SK-N-SH treated with all-trans-retinoic acid at 6 μM for 48 hours (cell line): ENCODE results near the gene ADAMTS18.

Experiments used
- ATAC-seq: fragments of 200-7000 bp; cut with Tn5 transposase; 3 replicates; pipeline ENCODE4 v1.9.1; 2020; ENCODE audit warnings: mild to moderate bottlenecking, moderate library complexity
- ARNTL ChIP-seq: fragments of 450-650 bp; formaldehyde crosslinking; IDR thresholded peaks from 2 replicates; pipeline ENCODE4 v1.5.0; 2020; ENCODE audit warnings: low read depth, mild to moderate bottlenecking, moderate library complexity, borderline replicate concordance
- BACH2 ChIP-seq: fragments of 250-450 bp; sonication (Bioruptor Pico); IDR thresholded peaks from 2 replicates; pipeline ENCODE4 v1.9.0; 2021; ENCODE audit warnings: mild to moderate bottlenecking, borderline replicate concordance
- CREB5 ChIP-seq: fragments of 250-450 bp; sonication (Bioruptor Pico); IDR thresholded peaks from 2 replicates; pipeline ENCODE4 v1.5.1; 2020; ENCODE audit warnings: low read depth, mild to moderate bottlenecking, moderate library complexity
- CSDC2 ChIP-seq: fragments of 250-450 bp; sonication (Bioruptor Pico); IDR thresholded peaks from 2 replicates; pipeline ENCODE4 v1.5.0; 2020; ENCODE audit warnings: mild to moderate bottlenecking, moderate library complexity
- ESRRG ChIP-seq: fragments of 250-450 bp; sonication (Bioruptor Pico); IDR thresholded peaks from 2 replicates; pipeline ENCODE4 v1.6.1; 2021; ENCODE audit warnings: mild to moderate bottlenecking
- GLIS3 ChIP-seq: fragments of 250-450 bp; sonication (Bioruptor Pico); IDR thresholded peaks from 2 replicates; pipeline ENCODE4 v1.5.0; 2020; ENCODE audit warnings: mild to moderate bottlenecking, moderate library complexity
- ISL1 ChIP-seq: fragments of 250-450 bp; sonication (Bioruptor Pico); IDR thresholded peaks from 2 replicates; pipeline ENCODE4 v2.1.2; 2022; ENCODE audit warnings: mild to moderate bottlenecking, moderate library complexity
- OSR1 ChIP-seq: fragments of 250-450 bp; sonication (Bioruptor Pico); IDR thresholded peaks from 2 replicates; pipeline ENCODE4 v1.8.0; 2022; ENCODE audit warnings: moderate library complexity, mild to moderate bottlenecking, inconsistent platforms
- PATZ1 ChIP-seq: fragments of 250-450 bp; sonication (Bioruptor Pico); IDR thresholded peaks from 2 replicates; pipeline ENCODE4 v1.8.0; 2020; ENCODE audit warnings: mild to moderate bottlenecking, moderate library complexity, borderline replicate concordance
- POU6F1 ChIP-seq: fragments of 250-450 bp; sonication (Bioruptor Pico); IDR thresholded peaks from 2 replicates; pipeline ENCODE4 v1.8.0; 2021; ENCODE audit warnings: low read depth, mild to moderate bottlenecking, moderate library complexity, borderline replicate concordance
- PPARA ChIP-seq: fragments of 250-450 bp; sonication (Bioruptor Pico); IDR thresholded peaks from 2 replicates; pipeline ENCODE4 v1.5.0; 2020; ENCODE audit warnings: mild to moderate bottlenecking, borderline replicate concordance
- RARB ChIP-seq: fragments of 250-450 bp; sonication (Bioruptor Pico); IDR thresholded peaks from 2 replicates; pipeline ENCODE4 v1.8.0; 2021; ENCODE audit warnings: mild to moderate bottlenecking, moderate library complexity
- TCF4 ChIP-seq: fragments of 250-450 bp; sonication (Bioruptor Pico); IDR thresholded peaks from 2 replicates; pipeline ENCODE4 v1.8.0; 2021; ENCODE audit warnings: mild to moderate bottlenecking, moderate library complexity, borderline replicate concordance
- TOX ChIP-seq: fragments of 250-450 bp; sonication (Bioruptor Pico); IDR thresholded peaks from 2 replicates; pipeline ENCODE4 v1.8.0; 2021; ENCODE audit warnings: mild to moderate bottlenecking, moderate library complexity, borderline replicate concordance
- TSHZ2 ChIP-seq: fragments of 250-450 bp; sonication (Bioruptor Pico); IDR thresholded peaks from 2 replicates; pipeline ENCODE4 v1.5.0; 2020; ENCODE audit warnings: mild to moderate bottlenecking, moderate library complexity
- ZC3H10 ChIP-seq: fragments of 250-450 bp; sonication (Bioruptor Pico); IDR thresholded peaks from 2 replicates; pipeline ENCODE4 v1.5.1; 2021; ENCODE audit warnings: mild to moderate bottlenecking, moderate library complexity
- ZFP30 ChIP-seq: fragments of 450-650 bp; formaldehyde crosslinking; IDR thresholded peaks from 2 replicates; pipeline ENCODE4 v1.5.0; 2022; ENCODE audit warnings: mild to moderate bottlenecking, moderate library complexity
- ZNF565 ChIP-seq: fragments of 450-650 bp; formaldehyde crosslinking; conservative IDR thresholded peaks from 2 replicates; pipeline ENCODE4 v1.5.0; 2020; ENCODE audit warnings: low read depth, mild to moderate bottlenecking, moderate library complexity
- ZNF70 ChIP-seq: fragments of 450-650 bp; formaldehyde crosslinking; IDR thresholded peaks from 2 replicates; pipeline ENCODE4 v1.5.0; 2020; ENCODE audit warnings: mild to moderate bottlenecking, moderate library complexity
- ZNF8 ChIP-seq: fragments of 450-650 bp; formaldehyde crosslinking; IDR thresholded peaks from 2 replicates; pipeline ENCODE4 v1.5.0; 2020; ENCODE audit warnings: mild to moderate bottlenecking, moderate library complexity

ADAMTS18 gene

GRCh38 chr16:77376358-77376757 is 58.5 kb downstream of the ADAMTS18 start:
- TF ChIP-seq ESRRG: no peak
- TF ChIP-seq RARB (CRISPR knock-in tag): no peak
- TF ChIP-seq CREB5 (CRISPR knock-in tag): no peak
- no peak for TF ChIP-seq ZNF565
- TF ChIP-seq ZC3H10: no peak
- TF ChIP-seq TSHZ2 (CRISPR knock-in tag): no peak
- TF ChIP-seq ZNF70 (CRISPR knock-in tag): no peak
- TF ChIP-seq ARNTL (CRISPR knock-in tag): no peak
- no peak for ATAC-seq

GRCh38 chr16:77375396-77375795 is 59.4 kb downstream of the ADAMTS18 start:
- TF ChIP-seq ZNF70 (CRISPR knock-in tag): no peak
- TF ChIP-seq CSDC2: no peak
- no peak for TF ChIP-seq OSR1
- TF ChIP-seq CREB5 (CRISPR knock-in tag): no peak
- no peak for TF ChIP-seq ZNF565
- no peak for TF ChIP-seq ESRRG
- TF ChIP-seq BACH2 (CRISPR knock-in tag): no peak
- no peak for TF ChIP-seq RARB (CRISPR knock-in tag)
- no peak for TF ChIP-seq ZFP30
- no peak for TF ChIP-seq POU6F1 (CRISPR knock-in tag)
- no peak for TF ChIP-seq PATZ1 (CRISPR knock-in tag)
- no peak for TF ChIP-seq TCF4 (CRISPR knock-in tag)
- TF ChIP-seq ISL1 (CRISPR knock-in tag): no peak
- no peak for TF ChIP-seq ZNF8
- TF ChIP-seq TSHZ2 (CRISPR knock-in tag): no peak
- no peak for TF ChIP-seq PPARA (CRISPR knock-in tag)
- TF ChIP-seq TOX: no peak
- no peak for TF ChIP-seq ARNTL (CRISPR knock-in tag)
- no peak for TF ChIP-seq GLIS3 (CRISPR knock-in tag)
- TF ChIP-seq ZC3H10: no peak
- TF ChIP-seq, all 23 proteins: peak for 0
- ATAC-seq: no peak
